K562 (cell line): ENCODE data around the gene MAP2K3. TPM values are rescaled to one million over a fixed set of nuclear protein-coding genes. Genes with fewer than 3 reads are reported as not detected.
A peak's percentile ranks its signal among the peaks of the same experiment; 100 is the strongest.

Experiments used
- CXXC5 ChIP-seq: fragments of 250-450 bp; sonication (Bioruptor Pico); IDR thresholded peaks from 2 replicates; pipeline ENCODE4 v1.8.0; 2022; ENCODE audit warnings: inconsistent platforms, mild to moderate bottlenecking, moderate library complexity
- FOS ChIP-seq: IDR thresholded peaks from 3 replicates; pipeline ENCODE4 v1.6.1; 2011; ENCODE audit not compliant: insufficient read length; ENCODE audit errors: extremely low read depth
- HDAC8 ChIP-seq: fragments of 450-650 bp; IDR thresholded peaks from 2 replicates; pipeline ENCODE4 v1.6.1; 2016; ENCODE audit warnings: mild to moderate bottlenecking, missing genetic modification characterization, moderate library complexity, missing compliant biosample characterization
- HINFP ChIP-seq: fragments of 450-650 bp; conservative IDR thresholded peaks from 2 replicates; pipeline ENCODE4 v1.6.1; 2016; ENCODE audit warnings: missing genetic modification characterization, low read depth, mild to moderate bottlenecking, control low read depth, missing compliant biosample characterization
- KLF6 ChIP-seq: fragments of 250-450 bp; sonication (Bioruptor Pico); IDR thresholded peaks from 2 replicates; pipeline ENCODE4 v1.4.0; 2020; ENCODE audit warnings: mild to moderate bottlenecking, moderate library complexity, borderline replicate concordance
- POLR2G ChIP-seq: fragments of 200-400 bp; formaldehyde crosslinking; IDR thresholded peaks from 2 replicates; pipeline ENCODE4 v1.6.1; 2017; ENCODE audit warnings: low read depth, mild to moderate bottlenecking, antibody characterized with exemption, low read length, moderate library complexity
- REST ChIP-seq, 2 experiments: fragments of 450-650 bp; formaldehyde crosslinking in 1 of 2; IDR thresholded peaks; 2 replicates each; pipeline versions ENCODE4 v1.4.0 to v1.6.1; 2014 to 2020; ENCODE audit warnings: mild to moderate bottlenecking in 2 of 2, borderline replicate concordance in 1 of 2, low read depth in 1 of 2
- RFX5 ChIP-seq: IDR thresholded peaks from 2 replicates; pipeline ENCODE4 v1.6.1; 2011; ENCODE audit warnings: low read depth, mild to moderate bottlenecking, improper control_type of control experiment, low read length
- SIN3B ChIP-seq: fragments of 450-650 bp; IDR thresholded peaks from 2 replicates; pipeline ENCODE4 v1.6.1; 2017; ENCODE audit warnings: low read depth, mild to moderate bottlenecking, moderate library complexity
- SMAD4 ChIP-seq: fragments of 250-450 bp; sonication (Bioruptor Pico); conservative IDR thresholded peaks from 2 replicates; pipeline ENCODE4 v1.8.0; 2021; ENCODE audit warnings: inconsistent platforms, mild to moderate bottlenecking, moderate library complexity
- SMARCA4 ChIP-seq: fragments of 450-650 bp; IDR thresholded peaks from 2 replicates; pipeline ENCODE4 v1.6.1; 2016
- TAF1 ChIP-seq: IDR thresholded peaks from 2 replicates; pipeline ENCODE4 v1.6.1; 2011; ENCODE audit warnings: mild to moderate bottlenecking, low read length, moderate library complexity; ENCODE audit not compliant: insufficient read depth, control insufficient read depth, severe bottlenecking; ENCODE audit errors: extremely low read depth
- ZBTB17 ChIP-seq: fragments of 450-650 bp; formaldehyde crosslinking; IDR thresholded peaks from 2 replicates; pipeline ENCODE4 v1.4.0; 2020; ENCODE audit warnings: mild to moderate bottlenecking
- ZNF121 ChIP-seq: sonication (generic); formaldehyde crosslinking; conservative IDR thresholded peaks from 2 replicates; pipeline ENCODE4 v1.8.0; 2022; ENCODE audit warnings: missing genetic modification reagents
- ZNF311 ChIP-seq: fragments of 250-450 bp; sonication (Bioruptor Pico); IDR thresholded peaks from 2 replicates; pipeline ENCODE4 v1.4.0; 2020; ENCODE audit warnings: mild to moderate bottlenecking, moderate library complexity
- polyA plus RNA-seq, 8 experiments: library from polyadenylated mRNA; depleted of rRNA in 4 of 8; stranded (reverse) in 5 of 8; unstranded in 3 of 8; fragments of >200 nt; fragmentation: Nextera tagmentation in 2 of 8; fragmentation: Illumina TruSeq in 1 of 8; extraction: Ambion mirVana in 2 of 8; extraction: Trizol in 1 of 8; gene quantifications; 2 replicates each; pipeline versions ENCODE4 v1.2.1 to v1.2.3, GENCODE V29; 2011 to 2014; ENCODE audit warnings: inconsistent platforms in 1 of 8, missing spikeins in 1 of 8
- total RNA-seq, 7 experiments: library from RNA; depleted of rRNA in 6 of 7; stranded (reverse); fragments of >200 nt in 6 of 7; fragmentation: Illumina TruSeq in 2 of 7; extraction: Trizol in 2 of 7; gene quantifications; 2 replicates each; pipeline versions ENCODE4 v1.2.1 to v1.2.3, GENCODE V29; 2011 to 2021; ENCODE audit warnings: low replicate concordance in 1 of 7
- TF ChIP-seq, protein P1 (sequence below): fragments of 450-650 bp; IDR thresholded peaks from 2 replicates; pipeline ENCODE4 v1.6.1; 2014; ENCODE audit warnings: low read depth, mild to moderate bottlenecking, moderate library complexity, borderline replicate concordance

Gene MAP2K3
- total and polyA plus RNA-seq, 9 of the 15 experiments (the other 6 are each of a cell fraction or from before 2014, with no cell fraction given) = 0.18 to 14.8 (median 3.5) TPM

- TF ChIP-seq RFX5 (no peak), CXXC5 (CRISPR knock-in tag) (peak; percentile 4; the same call in 1 of the 2 replicates), REST (IDR thresholded peaks at IDR 0.05; ENCODE audit: borderline replicate concordance) (no peak), REST (CRISPR knock-in tag; IDR thresholded peaks at IDR 0.05; ENCODE audit: low read depth) (no peak), SMAD4 (CRISPR knock-in tag) (peak; percentile 72), POLR2G (peak; percentile 89), FOS (peak; percentile 68), HINFP (tag) (peak; percentile 93), SMARCA4 (no peak), ZNF311 (CRISPR knock-in tag) (no peak), ZNF121 (no peak), KLF6 (no peak), HDAC8 (no peak), SIN3B (no peak), ZBTB17 (CRISPR knock-in tag) (0 out of 2 replicates have a peak, but pooled peaks have one; percentile 20), TAF1 (peak; percentile 65)
- TF ChIP-seq, protein P1, sequence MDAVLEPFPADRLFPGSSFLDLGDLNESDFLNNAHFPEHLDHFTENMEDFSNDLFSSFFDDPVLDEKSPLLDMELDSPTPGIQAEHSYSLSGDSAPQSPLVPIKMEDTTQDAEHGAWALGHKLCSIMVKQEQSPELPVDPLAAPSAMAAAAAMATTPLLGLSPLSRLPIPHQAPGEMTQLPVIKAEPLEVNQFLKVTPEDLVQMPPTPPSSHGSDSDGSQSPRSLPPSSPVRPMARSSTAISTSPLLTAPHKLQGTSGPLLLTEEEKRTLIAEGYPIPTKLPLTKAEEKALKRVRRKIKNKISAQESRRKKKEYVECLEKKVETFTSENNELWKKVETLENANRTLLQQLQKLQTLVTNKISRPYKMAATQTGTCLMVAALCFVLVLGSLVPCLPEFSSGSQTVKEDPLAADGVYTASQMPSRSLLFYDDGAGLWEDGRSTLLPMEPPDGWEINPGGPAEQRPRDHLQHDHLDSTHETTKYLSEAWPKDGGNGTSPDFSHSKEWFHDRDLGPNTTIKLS = no peak
Observed at GRCh38 chr17:21284319-21285163, at the start of gene MAP2K3 (continued).
